NCI-H2029 treated with DMSO at 0.1 percent for 48 hours (cell line): ENCODE data around the gene AQP1.

Source experiments
- DNase-seq: peaks from one replicate; lab custom pipeline; 2025; lab: John Stamatoyannopoulos, UW

Gene AQP1

DNA sequence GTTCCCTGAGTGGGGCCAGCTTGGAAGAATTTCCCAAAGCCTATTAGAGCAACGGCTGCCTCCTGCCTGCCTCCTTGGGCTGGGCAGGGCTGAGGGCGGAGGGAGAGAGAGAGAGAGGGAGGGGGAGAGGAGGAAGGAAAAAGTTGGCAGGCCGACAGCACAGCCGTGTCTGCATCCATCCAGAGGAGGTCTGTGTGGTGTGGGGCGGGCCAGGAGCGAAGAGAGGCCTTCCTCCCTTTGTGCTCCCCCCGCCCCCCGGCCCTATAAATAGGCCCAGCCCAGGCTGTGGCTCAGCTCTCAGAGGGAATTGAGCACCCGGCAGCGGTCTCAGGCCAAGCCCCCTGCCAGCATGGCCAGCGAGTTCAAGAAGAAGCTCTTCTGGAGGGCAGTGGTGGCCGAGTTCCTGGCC is at the start of gene AQP1:
Gene AQP1, plus strand, starts transcription at position 293 of the 409 bp plus-strand sequence. Its CDS starts 57 bp downstream, at position 350.
- DNase-seq: no peak

DNA sequence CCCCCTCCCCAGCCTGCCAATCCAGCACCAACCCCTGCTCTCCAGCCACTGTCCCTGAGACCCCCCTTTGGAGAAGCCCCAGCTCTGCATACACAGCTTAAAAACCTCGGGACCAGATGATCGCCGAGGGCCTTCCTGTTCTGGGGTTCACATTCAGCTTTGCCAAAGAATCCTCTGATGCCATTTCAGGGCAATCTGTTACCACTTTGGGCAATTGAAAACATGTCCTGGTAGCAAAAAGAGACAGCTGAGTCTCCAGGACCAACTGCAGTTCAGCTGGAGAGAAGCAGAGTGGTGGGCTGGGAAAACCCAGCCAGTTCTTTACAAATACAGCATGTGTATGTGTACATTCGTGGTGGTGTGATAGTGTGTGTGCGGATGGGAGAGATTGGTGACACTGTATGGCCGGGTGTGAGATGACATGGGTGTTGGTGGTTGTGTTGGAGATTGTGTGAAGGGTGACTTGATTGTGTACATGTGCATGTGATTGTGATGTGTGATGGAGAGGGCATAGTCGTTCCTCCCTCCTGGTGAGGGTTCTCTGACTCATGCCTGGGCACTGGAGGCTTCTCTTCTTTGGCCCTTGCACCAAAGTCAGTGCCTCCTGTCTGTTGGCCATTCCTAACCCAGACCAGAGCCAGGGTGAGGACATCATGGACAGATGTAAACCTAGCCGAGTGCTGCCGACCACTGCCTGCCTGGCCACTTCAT is 48.5 kb upstream of the AQP1 start:
- DNase-seq: no peak

DNA sequence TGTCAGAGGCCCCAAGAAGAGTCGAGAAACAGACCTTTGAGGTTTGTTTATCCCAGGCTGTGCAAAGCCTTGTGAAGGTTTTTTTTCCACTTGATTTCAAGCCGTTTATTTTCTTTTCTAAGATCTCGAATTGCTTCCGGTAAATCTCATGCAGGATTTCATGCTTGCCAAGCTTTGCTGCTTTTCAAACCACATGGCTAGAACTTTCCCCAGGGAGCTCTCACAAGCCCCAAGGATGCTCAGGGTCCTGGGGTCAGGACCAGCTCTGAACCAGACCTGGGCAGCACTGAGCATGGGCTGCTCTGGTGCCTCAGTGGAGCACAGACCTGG is 48.0 kb upstream of the AQP1 start:
- no peak for DNase-seq

DNA sequence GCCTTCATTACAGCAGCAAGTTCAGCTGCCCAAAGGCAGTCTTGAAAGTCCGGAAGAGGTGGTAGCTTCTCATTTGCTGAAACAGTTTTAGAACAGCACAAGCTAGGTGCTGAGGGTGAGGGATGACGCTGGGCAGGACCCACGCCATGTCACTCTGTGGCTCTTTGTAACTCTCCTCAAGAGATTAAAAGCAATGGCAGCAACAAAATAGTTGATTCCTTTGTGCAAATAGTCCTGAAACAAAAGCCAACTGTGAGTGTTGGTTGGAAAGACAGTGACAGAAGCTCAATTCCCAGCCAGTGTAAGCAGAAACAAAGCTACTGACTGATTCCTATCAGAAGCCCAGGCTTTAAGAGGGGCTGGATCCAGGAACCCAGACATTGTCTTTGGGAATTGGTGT is 47.6 kb upstream of the AQP1 start:
- DNase-seq: no peak

DNA sequence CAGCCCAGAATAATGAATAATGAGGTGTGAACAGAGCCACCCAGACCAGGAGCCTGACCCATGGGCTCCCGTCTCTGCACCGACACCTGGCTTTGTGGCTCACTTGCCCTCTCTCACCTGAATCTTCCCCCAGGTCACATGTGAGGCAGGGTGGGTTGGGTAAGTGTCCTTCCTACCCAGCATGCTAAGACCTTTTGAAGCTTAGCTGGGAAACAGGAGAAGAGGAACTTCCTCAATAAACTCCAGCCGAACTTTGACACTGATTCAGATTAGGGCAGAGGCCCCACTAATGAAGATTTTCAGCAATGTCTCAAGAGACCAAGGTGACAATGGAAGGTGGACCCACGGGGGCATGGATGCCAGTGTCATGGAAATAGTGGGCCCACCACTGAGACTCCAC is 46.6 kb upstream of the AQP1 start:
- DNase-seq: no peak

DNA sequence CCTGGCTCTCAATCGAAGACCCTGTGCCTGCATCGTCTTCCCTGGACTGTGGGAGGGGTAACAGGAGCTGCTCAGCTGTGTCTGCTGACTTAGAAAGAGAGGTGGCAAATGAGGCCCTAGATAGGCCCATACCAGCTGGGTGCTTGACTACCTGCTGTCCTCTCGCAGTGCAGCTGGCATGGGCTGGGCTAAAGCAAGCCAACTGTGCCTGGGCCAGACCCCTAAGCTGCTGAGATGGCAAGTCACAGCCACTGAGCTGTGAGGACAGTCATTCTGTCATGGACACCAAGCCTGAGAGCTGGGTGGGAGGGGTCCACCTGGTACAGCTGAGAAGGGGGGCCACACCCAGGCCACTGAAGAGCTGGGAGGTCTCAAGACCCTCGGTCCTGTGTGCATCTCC is 45.8 kb upstream of the AQP1 start:
- no peak for DNase-seq

DNA sequence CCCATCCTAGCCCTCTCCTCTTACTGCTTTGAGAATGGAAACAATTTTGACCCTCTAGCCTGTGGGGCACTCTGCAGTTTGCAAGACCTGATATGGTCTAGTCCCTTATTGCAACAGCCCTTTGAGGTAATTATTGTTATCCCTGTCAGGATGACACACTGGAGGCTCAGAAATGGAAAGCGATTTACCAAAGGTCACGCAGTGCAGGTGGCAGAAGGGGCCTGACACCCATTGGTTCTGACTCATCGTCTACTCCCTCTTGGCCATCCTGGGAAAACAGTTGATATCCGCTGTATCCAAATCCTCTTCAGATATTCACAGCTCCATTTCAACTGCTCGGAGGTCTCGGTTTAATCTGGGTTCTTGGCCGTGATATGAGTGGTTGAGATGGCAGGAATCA is 44.7 kb upstream of the AQP1 start:
- no peak for DNase-seq

DNA sequence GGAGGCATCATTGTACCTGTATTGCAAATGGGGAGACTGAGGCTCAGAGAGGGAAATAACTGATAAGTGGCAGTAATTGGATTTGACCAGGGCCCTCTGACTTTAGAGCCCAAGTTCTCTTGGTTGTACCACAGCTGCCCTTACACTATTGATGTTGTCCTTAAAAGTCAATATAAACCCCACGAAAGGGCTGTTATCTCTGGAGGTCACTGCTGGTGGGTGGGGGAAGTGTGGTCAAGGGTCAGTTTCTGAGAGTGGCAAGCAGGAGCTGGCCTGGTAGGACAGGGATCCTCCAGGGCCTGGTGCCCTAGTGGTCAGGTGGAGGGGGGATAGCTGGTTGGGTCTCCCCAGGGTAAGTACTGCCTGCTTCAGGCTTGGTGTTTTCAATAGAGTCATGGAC is 44.2 kb upstream of the AQP1 start:
- DNase-seq: no peak

DNA sequence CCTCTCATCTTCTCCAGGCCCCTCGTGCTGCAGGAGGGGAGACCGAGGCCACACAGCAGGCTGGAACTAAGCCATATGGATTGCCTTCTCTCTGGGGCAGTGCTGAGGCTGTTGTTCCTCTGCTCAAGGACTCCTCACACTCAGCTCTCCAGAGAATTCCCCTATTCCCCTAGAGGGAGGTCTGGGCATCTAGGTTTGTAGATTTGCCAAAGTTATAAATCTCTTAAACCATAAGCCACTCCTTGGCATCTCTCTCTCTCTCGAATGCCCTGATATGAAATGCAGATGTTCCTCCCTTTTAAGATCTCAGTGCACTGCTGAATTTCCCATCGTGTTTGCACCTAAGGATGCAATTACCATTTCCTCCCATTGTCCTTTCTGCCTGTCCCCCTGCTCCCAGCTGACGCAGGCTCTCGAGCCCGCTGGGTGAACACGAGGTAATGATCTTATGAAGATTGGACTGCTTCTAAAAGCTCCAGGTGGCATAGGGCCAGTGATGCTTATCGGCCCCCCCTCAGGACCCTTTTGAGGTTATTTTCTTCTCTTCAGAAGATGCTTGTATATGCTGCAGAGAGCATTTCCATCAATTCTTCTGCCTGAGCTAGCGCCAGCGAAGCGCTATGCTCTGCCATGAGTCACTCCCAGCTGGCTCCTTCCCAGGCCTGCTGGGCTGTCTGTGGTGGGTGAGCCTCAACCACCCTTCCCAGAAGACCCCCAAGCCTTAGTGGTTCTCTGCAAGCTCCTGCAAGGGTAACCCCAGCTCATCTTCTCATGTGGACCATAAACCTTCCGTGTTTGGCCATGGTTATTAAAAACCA is 41.6 kb upstream of the AQP1 start:
- no peak for DNase-seq

DNA sequence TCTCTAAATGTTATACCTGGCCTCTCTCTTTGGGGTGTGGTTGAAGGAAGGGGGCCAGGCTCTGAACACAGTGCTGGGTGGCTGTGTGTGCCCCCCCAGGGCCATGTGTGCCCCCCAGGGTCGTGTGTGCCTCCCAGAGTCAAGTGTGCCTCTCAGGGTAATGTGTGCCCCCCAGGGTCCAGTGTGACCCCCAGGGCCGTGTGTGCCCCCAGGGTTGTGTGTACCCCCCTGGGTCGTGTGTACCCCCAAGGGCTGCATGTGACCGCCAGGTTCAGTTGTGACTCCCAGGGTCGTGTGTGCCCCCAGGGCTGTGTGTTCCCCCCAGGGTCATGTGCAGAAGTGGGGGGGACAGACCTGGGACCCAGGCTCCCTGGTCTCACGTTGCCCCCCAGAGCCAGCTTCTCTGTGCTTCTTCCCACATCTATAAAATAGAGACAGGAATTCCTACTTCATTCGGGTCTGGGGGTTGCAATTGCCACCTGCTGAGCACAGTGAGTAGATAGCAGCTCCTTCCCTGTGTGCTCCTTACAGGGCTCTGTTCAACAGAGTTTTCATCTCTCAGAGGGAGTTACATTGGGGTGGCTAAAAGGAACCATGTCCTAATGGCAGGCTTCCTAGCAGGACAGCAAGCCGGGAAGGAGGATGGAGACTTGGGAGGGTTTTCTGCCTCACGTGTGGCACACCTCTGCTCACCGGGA is 40.7 kb upstream of the AQP1 start:
- no peak for DNase-seq

DNA sequence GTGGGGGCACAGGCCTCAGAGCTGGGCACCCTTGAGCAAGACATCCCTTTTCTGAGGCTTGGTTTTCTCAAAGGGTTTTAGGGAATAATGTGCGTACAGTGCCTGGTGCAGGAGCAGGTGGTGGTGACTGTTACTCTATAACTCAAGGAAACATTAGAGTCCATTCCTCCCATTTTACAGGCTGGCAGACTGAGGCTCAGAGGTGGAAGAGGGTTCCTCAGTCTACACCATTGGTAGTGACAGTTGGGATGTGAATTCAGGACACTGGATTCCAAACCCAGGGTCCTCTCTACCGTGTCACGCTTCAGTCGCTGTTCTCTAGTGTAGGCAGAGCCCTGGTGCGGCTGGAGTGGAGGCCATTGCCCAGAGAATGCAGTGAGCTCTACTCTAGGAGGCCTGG is 40.0 kb upstream of the AQP1 start:
- DNase-seq: no peak

DNA sequence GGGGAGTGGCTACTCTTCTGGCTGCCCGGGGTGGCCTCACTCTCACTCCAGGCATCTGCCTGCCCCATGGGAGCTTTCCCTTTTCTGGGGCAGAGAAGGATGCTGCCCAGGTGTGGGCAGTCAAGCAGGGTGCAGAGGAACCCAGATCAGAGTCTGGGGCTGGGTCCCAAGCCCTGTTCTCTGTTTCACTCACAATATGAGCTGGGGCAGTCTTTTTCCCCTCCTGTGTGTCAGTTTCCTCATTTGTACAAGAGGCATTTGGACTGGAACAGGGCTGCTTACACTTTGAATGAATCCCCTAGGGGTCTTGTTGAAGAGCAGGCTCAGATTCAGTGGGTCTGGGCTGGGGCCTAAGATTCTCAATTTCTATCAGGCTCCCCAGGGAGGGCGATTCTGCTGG is 38.4 kb upstream of the AQP1 start:
- no peak for DNase-seq

DNA sequence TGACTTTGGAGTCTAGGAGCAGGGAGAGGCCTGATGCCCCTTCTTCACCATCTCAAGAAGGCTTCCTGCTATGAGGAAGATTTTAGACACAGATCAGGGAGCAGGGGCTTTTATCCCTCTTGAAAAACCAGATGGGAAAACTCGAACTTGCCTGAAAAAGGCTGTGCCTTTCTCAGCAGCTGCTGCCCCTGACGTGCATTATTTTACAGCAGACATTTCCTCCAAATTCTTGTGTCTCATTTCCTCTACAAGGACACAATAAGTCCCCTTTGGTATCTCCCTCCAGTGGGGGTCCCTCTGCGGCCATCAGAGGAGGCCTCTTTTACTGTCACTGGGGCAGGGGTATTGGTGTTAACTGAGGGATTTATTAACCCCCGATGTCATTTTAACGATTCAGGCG is 38.0 kb upstream of the AQP1 start:
- DNase-seq: no peak

DNA sequence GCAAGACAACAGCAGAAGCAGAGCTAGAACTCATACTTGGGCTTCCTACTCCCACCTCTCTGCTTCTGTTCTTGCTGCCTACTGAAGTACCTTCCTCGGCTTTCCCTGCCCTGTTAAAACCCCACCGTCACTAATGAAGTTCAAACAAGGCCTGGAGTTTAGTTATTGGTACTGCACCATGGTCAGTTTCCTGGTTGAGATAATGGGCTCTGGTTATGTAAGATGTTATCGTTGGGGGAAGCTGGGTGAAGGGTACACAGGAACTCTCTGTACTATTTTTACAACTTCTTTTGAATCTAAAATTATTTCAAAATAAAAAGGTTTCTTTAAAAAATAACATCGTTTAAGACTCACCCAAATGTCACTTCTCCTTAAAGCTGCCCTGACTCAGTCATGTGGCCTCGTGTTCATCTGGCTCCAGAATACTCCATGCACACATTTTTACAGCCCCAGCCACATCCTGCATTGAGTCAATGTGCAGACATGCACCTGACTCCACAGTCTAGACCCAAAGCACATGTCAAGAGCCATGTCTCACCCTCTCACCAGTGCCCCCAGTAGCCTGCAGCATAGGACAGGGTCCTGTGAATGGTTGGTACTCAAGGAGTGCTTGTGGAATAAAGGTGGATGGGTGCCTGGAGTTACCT is 36.9 kb upstream of the AQP1 start:
- DNase-seq: no peak

DNA sequence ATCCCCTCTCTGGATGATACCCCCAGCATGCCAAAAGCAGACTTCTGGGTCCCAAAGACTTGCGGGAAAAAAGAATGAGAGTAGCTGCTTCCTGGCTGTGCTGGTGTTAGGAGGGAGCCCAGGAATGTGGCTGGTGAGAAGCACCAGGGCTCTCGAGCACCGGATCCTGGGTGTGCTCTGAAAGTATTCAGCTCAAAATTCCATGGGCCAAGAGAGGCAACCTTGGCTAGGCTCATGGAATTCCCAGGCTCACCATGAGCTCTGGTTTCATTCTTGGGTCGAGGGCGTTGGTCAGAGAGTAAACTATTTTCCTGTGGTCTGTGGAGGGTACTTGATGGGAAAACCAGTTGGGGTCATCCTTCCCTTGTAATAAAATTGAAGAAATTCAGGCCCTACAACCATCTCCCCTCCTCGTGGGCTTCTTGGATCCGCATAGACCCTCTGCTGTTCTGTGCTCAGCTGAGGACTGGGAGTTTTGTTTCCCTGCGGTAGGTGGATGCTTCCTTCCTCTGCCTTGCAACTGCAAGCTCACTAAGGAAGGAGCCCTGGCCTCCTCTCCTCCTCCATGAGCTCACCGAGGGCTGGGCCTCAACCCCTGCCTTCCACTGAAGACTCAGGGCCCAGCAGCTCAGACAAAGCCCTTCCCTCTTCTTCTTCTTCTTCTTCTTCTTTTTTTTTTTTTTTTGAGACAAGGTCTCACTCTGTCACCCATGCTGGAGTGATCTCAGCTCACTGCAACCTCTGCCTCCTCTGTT is 34.5 kb upstream of the AQP1 start:
- no peak for DNase-seq

DNA sequence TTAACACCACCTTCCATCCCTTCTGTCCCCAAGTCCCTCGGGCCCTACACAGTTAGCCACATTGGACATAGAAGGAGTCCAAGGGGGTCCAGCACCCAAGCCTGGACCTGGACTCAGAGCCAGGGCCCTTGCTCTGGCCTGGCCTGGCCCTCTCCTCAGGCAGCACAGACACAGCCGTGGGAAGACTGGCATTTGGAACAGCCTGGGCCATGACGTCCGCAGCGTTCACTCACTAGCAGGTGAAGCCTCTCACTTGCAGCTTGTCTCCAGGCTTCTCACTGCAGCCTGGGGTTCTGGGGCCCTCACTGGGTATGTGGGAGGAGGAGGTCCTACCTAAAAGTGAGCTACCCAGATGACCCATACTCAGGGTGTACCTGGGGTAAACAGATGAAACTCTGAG is 33.7 kb upstream of the AQP1 start:
- no peak for DNase-seq

DNA sequence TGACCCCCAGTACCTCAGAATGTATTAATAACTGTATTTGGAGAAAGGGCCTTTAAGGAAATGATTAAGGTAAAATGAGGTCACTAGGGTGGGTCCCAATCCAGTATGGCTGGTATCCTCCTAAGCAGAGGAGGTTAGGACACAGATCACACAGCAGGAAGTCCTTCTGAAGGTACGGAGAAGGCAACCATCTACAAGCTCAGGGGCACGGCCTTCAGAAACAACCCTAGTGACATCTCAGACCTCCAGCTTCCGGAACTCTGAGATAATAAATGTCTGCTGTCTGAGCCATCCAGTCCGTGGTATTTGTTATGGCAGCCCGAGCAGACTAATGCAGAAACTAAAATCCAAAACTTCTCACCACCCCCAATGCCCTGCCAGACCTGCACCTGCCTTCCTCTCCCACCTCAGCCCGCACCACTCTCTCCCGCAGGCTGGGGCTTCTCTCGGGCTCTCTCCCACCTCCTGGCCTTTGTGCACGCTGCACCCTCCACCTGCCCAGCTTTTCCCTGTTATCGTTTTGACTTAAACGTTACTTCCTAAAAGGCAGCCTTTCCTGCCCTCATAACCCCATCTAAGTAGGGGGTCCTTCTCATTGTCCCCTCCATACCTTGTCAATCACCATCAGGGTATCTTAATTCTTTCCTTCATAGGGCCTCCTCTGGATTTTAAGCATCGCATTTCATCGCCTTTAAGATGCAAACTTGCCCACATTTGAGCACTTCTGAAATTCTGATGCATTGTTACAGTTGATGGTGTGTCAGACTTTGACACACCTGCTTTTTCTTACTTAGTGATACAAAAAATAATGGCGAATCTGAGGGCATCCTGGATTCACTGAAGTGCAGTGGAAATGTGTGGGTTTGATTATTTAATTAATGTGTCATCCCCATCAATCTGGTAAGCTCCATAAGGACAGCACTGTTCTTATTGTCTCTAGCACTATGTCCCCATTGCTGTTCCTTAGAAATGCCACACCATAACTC is 32.2 kb upstream of the AQP1 start:
- no peak for DNase-seq

DNA sequence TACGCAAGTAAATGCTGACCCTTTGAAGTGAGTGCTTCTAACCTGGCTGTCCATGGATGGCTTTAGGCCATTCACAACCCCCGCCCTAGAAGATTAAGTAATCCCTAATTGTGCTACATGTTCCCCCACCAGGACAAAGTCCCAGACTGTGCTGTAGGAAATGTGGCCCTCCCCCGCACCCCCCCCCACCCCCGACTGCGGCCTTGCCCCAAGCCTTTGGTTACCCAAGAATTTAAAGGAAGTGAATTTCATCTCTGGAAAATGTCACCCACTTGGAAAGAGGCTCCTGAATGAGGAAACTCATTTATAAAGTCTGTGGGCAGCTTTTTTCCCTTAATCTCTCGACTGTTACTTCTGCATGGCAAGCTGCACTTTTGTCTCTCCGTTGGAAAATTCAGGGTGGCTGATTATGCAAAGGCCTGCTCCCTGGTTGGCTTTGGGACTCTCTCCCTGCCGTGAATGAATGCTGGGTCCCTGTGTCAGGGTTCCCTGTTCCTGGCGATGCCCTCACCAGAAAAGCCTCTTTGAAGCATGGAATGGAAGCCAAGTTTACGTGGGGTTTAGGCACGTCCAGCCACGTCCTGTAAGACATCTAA is 31.4 kb upstream of the AQP1 start:
- no peak for DNase-seq

DNA sequence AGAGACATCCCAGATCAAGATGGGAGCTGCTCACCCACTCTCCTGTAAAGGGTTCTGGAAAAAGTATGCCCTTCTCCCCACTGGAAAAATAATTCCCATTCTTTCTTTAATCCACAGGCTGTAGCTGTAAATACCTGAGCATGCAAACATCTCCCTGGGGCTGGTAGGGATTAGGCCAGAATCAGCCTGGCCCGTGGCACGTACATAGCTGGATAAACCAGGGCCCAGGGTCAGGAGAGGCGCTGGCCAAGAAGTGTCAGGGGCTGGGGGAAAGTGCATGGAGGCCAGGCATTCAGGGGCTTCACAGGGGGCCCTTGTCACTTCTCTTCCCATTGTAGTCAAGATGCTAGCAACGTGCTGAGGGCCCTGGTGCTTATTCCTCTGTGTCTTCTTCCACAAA is 30.7 kb upstream of the AQP1 start:
- no peak for DNase-seq

DNA sequence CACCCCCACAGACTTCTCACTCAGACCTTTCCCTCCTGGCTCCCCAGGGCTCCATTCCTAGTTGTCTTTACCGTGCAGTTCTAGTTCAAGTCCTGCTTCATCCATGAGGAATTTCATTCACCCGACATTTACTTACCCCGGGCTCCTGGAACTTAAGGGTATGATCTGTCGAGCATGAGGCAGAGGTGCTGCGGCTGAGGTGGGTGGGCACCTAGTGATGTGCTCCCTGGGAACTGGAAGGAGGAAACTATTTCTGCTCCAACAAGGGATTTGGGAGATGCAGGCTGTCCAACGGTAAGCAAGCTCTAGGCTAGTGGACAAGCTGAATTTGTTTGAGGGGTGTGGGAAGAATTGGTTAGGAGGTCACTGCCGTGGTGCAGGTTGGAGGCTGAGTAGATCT is 30.2 kb upstream of the AQP1 start:
- DNase-seq: no peak
